ENCODE data around the gene TSPAN9.

The TSPAN9 gene

DNA sequence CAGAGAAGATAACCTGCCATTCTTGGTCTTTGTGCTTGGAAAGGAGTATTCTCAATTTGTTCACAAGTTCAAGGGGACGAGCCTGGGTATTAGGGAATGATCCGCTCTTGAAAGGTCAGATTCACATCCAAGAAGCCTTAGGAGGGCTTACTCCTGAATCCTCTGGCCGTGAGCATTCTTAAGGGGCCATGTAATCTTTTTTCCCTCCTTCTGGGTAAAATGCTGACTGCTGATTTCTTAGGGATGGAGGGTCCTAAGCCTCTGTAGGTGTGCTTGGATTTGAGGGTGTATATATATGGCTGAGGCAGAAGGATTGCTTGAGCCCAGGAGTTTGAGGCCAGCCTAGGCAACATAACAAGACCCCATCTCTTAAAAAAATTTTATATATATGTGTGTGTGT, 149.1 kb downstream of the TSPAN9 start:
- DNase-seq (ENCODE audit: low spot score), result no peak

DNA sequence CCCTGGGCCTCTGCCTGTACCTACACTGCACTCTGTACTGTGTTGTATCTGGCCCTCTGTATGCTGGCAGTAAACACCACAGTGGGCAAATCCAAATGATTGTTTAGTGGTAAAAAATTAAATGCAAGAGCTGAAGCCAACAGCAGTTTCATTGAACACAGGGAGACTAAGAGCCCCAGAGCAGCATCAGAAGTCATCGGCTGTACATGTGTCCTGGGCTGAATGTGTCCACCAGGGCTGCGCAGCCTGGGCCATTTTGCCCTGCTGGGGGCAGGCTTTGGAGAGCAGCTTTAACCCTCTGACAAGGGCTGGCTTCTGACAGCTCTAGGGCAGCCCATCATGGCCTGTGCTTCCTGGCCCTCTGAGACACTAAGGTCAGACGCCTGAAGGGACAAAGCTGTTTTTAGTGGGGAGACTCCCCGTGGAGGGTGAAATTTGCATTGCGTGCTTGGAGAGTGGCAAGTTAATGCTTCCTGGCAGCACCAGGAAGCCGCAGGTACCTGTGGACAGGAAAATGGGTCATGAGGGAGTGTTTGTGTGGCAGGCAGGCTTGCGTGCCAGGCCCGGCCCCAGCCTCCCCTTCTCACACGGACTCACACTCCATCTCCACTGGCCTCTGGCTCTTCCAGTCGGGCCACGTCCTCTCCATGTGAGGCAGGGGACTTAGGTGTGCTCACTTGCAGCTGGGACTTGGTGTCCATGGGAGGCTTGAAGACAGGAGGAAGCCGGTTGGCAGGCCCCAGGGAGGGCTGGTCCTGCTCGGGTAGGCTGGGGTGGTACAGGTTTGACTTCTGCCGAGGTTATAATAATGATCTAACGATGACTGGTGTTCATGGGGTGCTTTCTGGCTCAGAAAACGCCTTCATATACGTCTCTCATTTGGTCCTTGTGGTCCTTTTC, 150.1 kb downstream of the TSPAN9 start:
- DNase-seq (ENCODE audit: low spot score), result no peak

DNA sequence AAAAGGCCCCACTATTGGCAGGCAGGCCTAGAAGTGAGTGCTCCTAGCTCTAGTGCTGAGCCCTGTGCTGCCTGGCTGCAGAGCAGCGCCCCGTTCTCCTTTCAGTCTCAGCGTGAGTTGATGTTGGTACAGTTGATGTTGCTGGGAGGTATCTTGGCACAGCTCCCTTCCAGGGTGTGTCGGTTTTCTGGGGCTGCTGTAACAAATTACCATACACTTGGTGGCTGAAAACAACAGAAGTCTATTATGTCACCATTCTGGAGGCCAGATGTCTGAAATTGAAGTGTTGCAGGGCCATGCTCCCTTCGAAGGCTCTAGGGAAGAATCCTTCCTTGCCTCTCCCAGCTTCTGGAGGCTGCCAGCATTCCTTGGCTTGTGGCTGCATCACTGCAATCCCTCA, 151.4 kb downstream of the TSPAN9 start:
- no peak for DNase-seq (ENCODE audit: low spot score)

DNA sequence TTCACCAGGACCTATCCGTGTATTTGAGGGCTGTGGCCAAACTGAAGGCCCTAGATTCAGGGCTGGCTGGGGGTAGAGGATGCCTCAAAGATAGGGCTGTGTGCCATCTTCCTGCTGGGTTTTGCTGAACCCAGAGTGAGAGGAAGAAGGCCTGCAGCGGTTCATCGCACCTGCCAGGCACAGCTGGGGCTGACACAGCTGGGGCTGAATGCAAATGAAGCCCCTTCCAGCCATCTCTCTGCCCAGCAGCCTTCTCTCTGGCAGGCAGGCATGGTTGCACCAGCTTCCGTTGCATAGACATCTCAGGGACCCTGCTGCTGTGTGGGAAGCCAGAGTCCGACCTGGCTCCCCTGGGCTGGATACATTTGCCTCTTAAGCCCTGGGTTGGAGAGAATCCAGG, 152.4 kb downstream of the TSPAN9 start:
- no peak for DNase-seq (ENCODE audit: low spot score)

DNA sequence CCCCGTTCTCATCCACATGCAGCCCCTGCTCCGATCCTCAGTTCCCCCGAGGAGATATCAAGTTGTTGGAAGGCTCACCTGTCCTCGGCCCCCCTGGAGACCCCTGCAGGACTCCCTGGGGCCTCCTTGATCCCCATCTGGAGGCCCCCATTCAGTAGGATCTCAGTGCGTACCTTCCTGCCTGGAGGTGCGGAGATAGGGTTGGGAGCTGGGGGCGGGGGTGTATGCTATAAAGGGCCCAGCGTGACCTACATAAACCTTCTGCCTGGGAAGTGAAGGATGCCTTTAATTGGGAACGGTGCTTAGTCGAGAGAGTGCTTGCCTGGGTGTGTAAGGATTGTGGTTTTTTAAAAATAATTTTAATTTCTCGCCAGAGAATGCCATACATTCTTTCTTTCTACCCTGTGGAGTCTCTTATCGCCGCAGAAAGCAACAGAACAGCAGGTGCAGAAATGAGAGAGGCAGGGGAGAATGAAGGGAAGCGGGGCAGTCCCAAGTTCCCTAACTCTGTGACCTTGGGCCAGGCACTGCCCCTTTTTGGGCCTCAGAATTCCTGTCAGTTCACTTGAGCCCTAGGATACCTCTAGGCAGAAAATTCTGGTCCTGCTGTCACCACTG, 153.7 kb downstream of the TSPAN9 start:
- DNase-seq (ENCODE audit: low spot score), result no peak

DNA sequence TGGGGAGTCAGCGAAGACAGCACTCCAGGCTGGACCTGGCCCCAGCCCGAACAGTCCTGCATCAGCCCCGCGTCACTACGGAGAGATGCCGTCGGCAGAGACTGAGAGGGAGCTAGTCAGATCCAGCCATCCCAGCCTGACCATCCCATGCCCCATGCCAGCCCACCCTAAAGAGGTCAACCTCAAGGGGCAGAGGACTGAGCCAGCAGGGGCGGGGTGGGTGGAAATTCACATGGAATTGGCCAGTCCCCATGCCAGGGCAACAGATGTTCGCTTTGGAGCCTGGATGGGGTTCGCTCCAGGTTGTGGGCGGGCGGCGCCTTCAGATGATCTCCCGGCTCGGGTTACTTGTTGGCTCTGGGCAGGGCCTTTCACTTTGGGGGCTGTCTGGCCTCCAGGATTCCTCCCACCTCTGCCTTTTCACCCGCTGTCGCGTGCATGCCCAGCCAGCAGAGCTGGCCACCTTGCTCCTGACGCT, 154.3 kb downstream of the TSPAN9 start:
- no peak for DNase-seq (ENCODE audit: low spot score)

DNA sequence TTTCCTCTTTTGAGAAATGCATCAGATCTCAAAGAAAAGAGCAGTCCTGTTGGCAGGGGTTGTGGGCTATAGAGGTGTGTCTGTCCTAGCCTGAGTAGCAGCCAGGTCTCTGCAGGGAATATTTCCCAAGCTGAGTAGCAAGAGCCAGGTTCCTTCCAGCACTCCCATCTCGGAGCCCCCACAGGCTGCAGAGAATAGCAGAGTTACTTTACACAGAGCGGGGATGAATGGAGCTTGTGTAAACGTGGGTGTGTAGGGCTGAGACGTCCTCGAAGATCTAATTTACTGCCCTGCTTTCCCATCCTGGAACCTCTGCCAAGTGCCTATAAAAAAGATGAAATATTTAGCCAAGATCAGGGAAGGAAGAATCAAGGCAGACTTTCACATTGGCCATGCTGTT, 156.6 kb downstream of the TSPAN9 start:
- no peak for DNase-seq (ENCODE audit: low spot score)

DNA sequence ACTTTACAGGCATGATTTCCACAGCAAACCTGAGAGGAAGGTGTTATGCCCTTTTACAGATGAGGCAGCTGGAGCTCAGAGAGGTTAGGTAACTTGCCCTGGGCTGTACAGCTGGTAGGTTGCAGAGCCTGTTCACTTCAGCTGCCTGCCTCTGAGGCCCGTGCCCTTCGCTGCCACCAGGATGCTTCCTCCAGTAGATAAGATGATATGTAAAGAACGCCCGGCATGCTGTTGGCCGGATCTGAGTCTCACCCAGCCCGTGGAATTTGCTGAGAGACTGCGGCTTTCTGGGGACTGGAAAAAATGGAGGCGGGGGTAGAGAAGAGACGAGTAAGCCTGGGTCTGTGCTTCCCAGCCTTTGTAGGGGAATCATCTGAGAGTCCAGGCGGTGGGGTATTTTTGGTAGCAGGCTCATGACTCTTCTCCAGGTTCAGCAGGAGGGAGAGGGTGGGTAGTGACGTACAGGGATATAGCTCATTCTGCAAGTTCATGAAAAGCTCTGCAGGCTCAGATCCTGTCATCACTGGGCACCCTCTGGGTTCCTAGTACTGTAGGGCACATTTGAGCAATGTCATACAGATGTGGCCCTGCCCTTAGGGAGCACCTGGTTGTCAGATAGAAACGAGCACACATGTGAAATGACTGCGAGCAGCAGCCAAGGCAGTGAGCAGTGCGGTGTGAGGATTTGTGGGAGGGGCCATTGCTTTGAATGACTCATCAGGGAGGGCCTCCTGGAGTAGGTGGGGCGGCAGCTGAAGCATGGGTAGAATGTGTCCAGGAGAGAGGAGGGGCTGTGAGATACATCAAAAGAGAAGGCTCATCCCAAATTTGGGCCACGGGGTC, 159.4 kb downstream of the TSPAN9 start:
- DNase-seq (ENCODE audit: low spot score), result no peak

DNA sequence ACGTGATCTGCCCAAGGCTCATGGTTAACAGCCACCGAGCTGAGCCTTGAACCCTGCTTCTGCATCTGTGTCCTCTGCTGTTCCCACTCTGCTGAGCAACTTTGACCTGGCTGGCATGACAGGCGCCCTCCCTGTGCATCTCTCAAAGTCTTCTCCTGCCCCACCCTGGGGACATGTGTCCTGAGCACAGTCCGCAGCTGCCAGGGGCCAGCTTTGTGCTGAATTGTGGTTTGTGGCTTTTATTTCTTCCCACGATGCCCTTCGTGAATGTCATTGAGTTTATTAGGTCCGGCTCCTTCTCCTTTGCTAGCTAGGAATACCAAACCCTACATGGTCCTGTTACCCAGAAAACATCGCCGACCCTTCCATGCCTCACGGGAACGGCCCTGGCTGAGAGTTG, 161.0 kb downstream of the TSPAN9 start:
- DNase-seq (ENCODE audit: low spot score), result no peak

DNA sequence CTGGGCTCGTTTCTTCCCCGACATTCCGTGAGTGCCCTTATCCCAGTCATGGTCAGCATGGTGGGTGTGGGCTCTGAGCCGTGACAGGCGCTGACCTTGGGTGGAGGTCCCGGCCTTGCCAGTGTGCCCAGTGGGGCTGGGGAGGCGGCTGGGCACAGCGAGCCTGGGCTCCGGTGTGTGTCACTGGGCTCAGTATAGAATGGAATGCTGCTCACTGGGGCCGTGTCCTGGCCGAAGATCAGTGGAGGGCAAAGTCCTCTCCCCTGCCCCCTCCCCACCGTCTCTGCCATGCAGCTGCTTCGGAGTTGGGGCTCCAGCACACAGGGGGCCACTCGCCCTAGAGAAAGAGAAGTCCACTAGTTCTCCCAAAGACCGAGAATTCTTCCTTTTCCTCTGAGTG, 164.4 kb downstream of the TSPAN9 start:
- DNase-seq (ENCODE audit: low spot score), result no peak

DNA sequence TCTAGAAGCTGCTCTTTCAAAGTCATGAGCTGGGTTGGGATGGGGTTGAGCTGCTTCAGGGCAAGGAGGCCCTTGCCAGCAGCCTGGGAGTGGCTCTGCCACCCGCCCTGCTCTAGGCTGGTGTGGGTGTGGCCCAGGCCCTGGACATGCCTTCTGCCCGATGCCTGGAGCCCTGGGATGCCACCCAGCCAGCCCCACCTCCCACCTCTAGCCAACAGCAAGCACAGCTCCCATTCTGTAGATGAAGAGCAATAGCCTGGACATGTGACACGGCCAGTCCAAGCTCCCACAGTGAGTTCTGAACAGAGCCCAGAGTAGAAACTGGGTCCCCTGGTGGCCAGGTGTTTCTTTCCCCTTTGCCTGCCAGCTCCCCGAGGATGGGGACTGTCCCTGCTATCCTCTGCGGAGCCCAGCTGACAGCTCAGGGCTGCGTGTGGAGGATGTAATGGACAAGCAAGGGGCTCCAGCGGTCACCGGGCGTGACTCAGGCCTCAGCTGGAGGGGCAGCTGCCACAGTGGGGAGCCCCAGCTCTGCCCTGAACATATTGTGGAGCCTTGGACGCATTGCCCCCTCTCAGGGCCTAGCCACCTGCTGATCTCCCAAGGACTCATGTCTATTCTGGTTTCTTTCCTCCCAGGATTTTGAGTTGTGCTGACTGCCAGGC, 165.2 kb downstream of the TSPAN9 start:
- no peak for DNase-seq (ENCODE audit: low spot score)

DNA sequence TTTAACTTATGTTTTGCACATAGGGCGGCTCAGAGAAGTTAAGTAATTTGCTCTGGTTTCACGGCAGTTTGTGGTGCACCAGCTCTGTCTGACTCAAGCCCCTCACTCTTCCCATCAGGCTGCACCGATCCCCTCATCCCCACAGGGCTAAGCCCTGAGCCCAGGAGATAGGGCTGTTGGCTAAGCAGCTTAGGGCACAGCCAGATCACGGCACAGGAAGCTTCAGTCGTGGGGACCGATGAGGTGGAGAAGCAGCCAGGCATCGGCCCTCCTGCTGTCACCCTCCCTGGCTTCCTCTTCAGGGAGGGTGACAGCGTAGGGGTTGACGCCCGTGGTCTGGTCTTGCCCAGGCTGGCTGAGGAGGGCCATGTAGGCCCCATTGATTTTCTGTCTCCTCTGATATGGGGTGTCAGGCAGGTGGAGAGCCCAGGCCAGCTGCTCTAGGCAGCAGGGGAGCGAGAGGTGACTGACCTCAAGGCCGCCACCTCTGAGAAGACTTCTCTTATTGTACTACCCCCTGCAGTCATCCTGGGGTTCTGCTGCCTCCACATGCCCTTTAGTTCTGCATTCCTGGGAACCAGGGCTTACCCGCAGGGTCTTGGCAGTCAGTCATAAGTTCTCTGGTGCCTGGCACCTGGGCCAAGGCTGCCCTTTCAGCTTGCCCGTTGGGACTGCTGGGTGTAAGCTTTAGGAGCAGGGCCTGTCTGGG, 166.4 kb downstream of the TSPAN9 start:
- no peak for DNase-seq (ENCODE audit: low spot score)

DNA sequence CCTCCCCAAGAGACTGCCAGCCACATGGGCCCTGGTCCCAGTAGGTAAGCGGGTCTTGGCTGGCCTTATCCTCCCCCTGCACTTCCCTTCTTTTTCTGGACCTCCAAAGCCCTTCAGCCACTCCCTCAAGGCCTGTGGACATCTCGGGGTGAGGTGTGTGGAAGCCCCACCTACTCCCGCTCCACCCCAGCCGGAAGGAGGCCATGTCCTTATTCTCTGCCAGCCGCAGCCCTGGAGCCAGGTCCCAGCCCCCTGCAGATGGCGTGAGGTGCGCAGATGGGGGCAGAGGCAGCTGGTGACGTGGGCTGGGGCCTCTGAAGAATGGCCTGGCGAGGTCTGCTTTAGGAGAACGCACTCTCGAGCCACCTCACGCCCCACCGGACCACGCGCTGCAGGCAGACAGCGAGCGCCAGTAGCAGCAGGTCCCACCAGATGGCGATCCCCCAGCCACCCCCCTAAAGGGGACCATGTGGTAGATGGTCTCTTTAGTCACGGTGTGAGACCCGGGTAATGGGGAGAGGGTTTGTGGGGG, 167.1 kb downstream of the TSPAN9 start:
- DNase-seq (ENCODE audit: low spot score), result no peak

DNA sequence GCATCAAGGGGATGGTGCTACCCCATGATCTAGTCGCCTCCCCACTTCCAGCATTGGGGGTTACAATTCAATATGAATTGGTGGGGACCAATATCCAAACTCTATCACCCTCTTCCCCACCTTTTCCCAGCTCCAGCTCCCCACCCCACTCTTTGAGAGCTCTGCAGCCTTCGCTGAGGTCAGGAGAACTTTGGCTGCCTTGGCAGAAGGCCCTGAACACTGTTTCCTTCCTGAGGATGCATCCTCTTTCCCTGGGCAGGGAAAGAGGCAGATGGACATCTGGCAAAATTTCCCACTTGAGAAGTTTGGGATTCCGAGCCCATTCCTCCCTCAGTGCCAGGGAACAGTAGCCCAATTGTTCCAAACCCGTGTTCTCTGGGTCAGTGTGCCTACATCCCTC, 169.1 kb downstream of the TSPAN9 start:
- no peak for DNase-seq (ENCODE audit: low spot score)

DNA sequence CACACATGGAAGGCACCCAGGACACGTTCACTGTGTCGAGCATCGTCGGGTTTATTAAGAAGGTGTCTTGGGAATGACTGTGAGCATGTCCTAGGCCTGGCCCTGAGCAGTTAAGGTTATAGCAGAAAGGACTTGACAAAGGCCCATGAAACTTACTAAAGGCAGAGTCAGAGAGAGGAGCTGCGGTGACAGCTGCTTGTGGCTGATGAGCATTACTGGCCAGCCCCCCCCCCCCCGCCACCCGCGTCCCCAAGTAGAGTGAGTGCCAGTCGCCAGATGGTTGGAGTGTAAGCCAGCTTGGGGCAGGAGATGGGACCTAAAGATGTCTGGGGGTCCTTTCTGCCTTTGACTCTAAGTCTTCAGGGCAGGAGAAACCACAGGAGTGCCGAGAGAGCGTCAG, 169.9 kb downstream of the TSPAN9 start:
- no peak for DNase-seq (ENCODE audit: low spot score)

DNA sequence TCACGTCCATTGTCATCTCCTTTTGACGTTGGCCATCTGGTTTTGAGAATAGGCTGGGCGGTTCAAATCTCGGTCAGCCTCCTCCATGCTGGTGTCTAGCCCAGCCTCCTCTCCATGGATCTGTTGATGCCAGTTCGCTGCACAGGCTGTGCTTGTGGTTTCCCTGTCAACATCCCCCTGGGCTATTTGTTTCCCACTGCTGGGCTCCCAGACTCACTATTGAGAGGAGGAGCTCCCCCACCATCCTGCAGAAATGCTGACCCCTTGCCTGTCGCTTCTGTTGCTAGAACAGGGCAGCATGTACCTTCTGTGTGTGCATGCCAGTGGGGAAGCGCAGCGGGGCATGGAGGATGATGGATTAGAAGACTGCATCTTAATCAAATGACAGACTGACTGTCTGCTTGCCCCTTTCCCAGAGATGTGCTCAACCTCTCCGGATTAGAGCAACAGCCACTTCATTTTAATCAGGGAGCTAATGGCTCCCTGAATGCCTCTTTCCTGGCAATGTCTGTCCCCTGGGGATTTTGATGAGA, 170.5 kb downstream of the TSPAN9 start:
- no peak for DNase-seq (ENCODE audit: low spot score)

DNA sequence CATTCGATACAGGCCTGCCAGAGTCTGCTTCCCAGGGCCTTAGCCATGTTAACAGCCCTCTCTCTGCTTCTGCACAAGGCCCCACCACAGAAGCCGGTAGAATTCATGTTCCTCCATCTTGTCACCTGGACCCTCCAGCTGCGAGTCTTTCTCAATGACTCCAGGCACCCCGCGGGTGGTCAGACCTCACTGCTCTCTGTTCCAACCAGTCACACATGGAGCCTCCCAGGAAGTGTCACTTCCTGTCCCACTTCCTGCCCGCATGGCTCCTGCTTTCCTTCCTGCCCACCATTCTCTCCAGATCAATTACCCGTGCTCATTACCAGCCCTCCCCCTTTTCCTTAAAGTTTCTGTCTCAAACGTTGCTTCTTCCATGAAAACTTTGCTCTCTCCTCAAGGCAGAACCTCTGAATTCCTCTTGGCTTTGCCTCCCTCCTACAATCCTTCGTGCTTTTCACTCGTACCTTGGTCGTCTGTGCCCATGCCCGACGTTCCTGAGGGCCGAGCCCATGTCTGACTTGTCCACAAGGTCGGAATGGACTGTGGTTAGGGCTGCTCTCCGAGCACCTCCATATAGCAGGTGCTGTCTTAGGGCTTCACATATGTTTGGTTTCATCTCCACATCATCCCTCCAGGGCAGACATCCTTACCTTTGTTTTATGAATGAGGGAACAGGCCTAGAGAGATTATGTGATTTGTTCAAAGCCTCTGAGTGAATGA, 172.1 kb downstream of the TSPAN9 start:
- DNase-seq (ENCODE audit: low spot score), result no peak

DNA sequence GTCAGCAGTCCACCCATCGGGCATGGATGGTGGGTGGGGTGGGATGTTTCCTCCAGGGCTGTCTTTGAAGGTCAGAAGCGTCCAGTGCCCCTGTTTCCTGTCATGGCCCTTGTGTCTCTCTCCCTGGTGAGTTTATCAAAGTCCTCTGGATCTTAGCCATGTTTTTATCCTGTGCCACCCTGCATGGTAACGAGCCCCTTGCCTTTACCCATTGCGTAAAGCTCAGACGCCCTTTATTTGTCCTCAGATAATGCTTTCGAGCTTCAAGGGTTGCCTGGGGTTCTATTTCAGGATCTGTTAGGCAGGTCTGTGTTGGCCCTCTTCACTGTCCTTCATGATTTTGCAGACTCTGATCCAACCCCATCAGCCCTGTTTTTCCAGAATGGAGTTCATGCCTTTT, 172.9 kb downstream of the TSPAN9 start:
- no peak for DNase-seq (ENCODE audit: low spot score)

DNA sequence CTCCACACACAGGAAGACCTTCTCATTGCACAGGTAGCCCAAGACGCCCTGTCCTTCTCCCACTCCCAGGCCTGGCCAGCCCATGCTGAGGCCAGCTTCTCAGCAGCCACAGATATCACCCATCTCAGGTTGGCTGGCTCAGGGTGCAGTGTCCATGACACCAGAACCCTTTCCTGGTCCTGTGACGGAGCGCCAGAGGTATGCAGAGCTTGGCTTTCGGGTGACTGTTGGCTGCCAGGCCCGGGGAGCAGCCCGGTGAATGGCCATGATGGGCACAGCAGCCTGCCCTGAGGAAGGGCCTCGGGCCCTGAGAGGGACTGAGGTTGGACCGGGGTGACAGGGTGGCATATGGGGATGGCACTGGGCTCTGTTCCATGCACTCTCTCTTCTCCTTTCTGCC, 173.4 kb downstream of the TSPAN9 start:
- no peak for DNase-seq (ENCODE audit: low spot score)

DNA sequence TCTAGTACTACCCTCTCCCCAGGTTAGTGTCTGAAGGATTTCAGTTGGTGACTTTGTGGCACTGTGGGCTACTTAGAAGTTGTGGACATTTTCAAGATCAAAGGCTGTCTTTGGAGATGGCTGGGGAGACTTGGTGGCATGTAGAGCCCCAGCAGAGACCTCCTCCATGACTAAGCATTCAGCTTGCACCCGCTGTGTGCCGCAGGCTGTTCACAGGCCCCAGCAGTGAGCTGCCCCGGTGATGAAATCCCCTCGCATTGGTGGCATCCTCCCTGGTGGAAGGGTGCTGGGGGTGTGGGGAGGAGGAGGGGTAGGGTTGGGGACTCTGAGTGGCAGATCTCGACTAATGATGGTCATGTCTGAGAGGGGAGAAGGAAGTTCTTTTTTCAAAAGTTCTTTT, 173.9 kb downstream of the TSPAN9 start:
- no peak for DNase-seq (ENCODE audit: low spot score)

Data from CD4-positive, alpha-beta T cell treated with Interleukin-15 for 4 hours (primary cell).